Measurements from ENCODE around the gene BCAS3.
A peak's percentile ranks its signal among the peaks of the same experiment; 100 is the strongest.

Gene BCAS3

DNA sequence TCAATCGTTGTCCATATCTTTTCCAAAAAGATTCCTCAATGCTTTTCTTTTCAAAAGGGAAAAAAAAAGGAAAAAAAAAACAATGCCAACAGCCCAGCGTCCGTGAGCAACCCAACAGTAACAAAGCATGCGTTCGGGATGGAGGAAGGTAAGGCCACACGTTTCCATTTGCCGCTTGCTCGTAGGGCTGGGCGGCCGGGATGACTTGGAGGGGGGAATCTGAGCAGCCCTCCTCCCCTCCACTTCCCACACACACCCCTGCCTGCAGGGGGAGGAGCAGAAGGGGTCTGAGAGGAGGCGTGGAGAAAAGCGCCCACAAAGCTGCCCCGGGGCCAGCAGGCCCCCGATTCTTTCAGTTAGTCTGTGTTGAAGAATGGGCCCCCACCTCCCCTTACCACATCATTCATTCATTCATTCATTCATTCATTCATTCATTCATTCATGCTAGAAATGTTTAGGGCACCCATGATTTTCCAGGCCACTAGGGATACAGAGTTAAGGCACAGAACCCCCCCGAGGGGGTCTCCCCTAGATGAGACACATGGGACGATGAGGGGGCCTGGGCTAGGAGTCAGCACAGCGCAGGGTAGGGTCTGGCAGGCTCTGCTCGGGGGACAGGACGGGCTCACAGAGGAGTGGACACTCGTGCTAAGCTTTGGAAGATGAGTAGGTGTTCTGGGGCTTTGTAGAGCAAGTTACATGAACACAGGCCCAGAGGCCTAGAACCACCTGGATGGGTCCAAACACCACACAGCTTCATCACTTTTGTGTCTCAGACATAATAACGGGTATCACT lies 711.1 kb downstream of the BCAS3 start:
- TF ChIP-seq, protein P1, sequence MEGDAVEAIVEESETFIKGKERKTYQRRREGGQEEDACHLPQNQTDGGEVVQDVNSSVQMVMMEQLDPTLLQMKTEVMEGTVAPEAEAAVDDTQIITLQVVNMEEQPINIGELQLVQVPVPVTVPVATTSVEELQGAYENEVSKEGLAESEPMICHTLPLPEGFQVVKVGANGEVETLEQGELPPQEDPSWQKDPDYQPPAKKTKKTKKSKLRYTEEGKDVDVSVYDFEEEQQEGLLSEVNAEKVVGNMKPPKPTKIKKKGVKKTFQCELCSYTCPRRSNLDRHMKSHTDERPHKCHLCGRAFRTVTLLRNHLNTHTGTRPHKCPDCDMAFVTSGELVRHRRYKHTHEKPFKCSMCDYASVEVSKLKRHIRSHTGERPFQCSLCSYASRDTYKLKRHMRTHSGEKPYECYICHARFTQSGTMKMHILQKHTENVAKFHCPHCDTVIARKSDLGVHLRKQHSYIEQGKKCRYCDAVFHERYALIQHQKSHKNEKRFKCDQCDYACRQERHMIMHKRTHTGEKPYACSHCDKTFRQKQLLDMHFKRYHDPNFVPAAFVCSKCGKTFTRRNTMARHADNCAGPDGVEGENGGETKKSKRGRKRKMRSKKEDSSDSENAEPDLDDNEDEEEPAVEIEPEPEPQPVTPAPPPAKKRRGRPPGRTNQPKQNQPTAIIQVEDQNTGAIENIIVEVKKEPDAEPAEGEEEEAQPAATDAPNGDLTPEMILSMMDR (IDR thresholded peaks at IDR 0.05; ENCODE audit: control extremely low read depth, extremely low read depth, low read depth, missing control alignments) = no peak
- CTCF ChIA-PET = interaction anchor here (1.5 kb wide), 1 partner anchor 9 kb away, joined by 4 read pairs; no protein-coding TSS in a partner anchor
- no peak for DNase-seq (ENCODE audit: extremely low spot score)
- POLR2A ChIA-PET = no interaction called here

DNA sequence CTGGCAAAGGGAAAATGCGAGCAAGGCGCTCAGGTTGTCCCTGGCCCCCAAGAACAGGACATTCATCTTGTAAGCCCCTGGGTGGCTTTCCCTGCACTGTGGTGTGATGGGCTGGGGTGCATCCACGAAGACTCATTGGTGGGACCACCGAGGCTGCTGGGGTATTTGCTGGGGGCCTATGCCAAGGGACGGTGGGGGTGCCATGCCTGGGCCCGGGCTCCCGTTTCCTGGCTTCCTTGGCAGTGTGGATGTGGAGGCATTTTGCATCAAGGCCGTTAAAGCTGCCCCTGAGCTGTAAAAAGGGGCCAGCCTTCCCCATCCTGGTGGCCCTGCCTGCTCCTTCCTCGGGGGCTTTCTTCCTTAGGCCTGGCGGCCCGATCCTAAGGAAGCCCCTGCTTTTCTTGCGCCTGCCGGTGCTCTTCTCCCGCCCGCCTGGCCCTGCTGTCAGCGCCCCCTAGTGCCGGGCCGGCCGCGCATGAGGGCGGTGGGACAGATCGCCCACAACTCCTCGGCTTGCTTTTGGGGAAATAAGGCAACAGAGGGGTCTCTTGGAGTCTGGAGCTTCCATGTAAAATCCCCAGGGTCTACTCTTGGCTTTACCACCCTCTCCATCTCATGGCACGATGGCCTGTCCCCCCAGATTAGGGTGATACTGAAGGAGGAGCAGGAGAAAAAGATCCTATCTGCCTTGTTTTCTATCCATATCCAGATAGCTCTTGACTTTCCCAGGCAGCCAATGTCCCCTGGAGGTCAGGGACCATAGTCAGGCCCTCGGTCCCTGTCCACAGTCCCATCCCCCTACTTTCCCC lies 712.2 kb downstream of the BCAS3 start:
- TF ChIP-seq, protein P1 (IDR thresholded peaks at IDR 0.05; ENCODE audit: control extremely low read depth, extremely low read depth, low read depth, missing control alignments) = peak; percentile 91
- ChIA-PET CTCF (interaction anchor here (0.8 to 1.8 kb wide), 7 partner anchors 8 to 669 kb away, joined by 3 to 9 read pairs (median 4); no protein-coding TSS in a partner anchor), POLR2A (no interaction called here)
- DNase-seq (ENCODE audit: extremely low spot score) = peak; percentile 70

DNA sequence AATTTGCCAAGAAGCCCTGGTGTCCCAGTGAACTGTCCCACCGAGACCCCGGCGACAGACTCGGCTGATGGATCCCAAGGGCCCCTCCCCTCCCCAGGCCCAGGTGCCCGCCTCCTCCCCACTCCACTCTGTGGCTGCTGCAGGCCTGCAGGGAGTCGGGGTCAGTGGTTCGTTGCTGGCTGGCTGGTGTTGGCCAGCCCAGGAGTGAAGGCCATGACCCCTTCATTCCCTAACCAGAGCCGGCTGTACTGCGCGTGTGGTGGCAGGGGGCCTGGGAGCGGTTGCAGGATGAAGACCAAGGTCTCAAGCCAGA lies 712.8 kb downstream of the BCAS3 start:
- ChIA-PET POLR2A (no interaction called here), CTCF (interaction anchor here (0.8 to 1.8 kb wide), 7 partner anchors 8 to 670 kb away, joined by 3 to 9 read pairs (median 4); no protein-coding TSS in a partner anchor)
- no peak for DNase-seq (ENCODE audit: extremely low spot score)
- TF ChIP-seq, protein P1 (IDR thresholded peaks at IDR 0.05; ENCODE audit: control extremely low read depth, extremely low read depth, low read depth, missing control alignments) = no peak

DNA sequence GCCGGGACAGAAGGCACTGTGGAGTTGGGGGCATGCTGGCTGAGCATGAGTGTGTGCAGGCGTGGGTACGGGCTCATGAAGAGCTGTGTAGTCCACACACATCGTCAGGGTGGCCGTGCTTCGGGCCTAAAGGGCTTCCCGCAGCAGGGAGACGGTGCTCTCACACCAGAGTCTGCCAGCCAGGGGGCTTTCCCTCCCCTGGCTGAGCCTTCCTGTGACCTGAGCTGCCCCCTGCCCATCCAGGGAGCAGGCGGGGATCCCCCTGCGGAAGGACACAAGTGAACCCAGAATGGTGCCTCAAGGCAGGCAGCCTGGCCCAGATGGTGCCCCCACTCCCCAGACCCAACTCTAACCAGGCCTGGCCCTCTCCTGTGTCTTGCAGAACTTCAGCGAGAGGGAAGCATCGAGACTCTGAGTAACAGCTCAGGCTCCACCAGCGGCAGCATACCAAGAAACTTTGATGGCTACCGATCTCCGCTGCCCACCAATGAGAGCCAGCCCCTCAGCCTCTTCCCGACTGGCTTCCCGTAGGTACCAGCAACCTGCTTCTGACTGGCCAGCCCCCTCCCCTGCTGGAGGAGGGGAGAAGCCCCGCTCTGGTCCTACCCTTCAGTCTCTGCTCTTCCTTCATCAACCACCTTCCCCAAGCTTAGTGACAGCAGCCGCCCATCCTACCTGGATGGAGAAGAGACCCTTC lies 714.1 kb downstream of the BCAS3 start:
- no peak for DNase-seq (ENCODE audit: extremely low spot score)
- POLR2A ChIA-PET = no interaction called here
- CTCF ChIA-PET = interaction anchor here (0.9 to 1.8 kb wide), 5 partner anchors 10 to 671 kb away, joined by 3 to 9 read pairs (median 3); no protein-coding TSS in a partner anchor
- TF ChIP-seq, protein P1 (IDR thresholded peaks at IDR 0.05; ENCODE audit: control extremely low read depth, extremely low read depth, low read depth, missing control alignments) = no peak

DNA sequence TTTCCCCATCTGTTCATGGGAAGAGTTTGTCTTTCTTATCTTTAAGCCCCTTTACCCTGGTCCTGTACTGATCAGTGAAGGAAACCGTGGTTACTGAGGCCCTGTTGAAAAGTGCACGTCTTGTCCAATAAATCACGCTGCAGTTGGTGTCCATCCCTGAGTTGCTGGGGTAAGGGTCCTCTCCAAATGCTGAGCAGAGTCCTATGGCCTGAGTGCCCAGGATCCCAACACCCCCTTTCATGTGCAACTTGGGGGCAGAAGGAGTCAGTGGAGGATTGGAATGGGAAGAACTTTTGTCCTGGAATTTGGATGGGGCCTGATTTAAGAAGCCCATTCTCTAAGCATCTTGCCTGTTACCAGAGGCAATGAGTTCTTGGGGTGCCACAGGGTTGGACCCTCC lies 715.0 kb downstream of the BCAS3 start:
- ChIA-PET POLR2A (no interaction called here), CTCF (no interaction called here)
- no peak for DNase-seq (ENCODE audit: extremely low spot score)
- TF ChIP-seq, protein P1 (IDR thresholded peaks at IDR 0.05; ENCODE audit: control extremely low read depth, extremely low read depth, low read depth, missing control alignments) = no peak

DNA sequence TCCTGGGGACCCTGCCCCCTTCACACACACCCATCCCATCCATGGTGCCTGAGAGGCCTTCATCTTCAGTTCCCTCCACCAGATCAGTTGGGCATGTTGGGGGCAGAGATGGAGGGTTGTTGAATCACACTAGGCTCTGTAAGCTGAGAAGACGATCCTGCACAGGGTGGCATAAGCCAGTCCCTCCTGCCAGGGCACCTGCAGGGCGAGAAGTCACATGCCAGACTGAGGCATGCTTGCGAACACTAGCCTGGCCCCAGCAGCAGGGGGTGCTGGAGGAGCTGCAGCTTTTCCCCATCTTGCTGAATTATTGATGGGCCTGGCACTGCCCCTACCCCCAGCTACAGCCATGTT lies 715.9 kb downstream of the BCAS3 start:
- TF ChIP-seq, protein P1 (IDR thresholded peaks at IDR 0.05; ENCODE audit: control extremely low read depth, extremely low read depth, low read depth, missing control alignments) = peak; percentile 9
- ChIA-PET CTCF (interaction anchor here (1.1 to 1.4 kb wide), 3 partner anchors 19 to 673 kb away, joined by 3 to 5 read pairs (median 3); no protein-coding TSS in a partner anchor), POLR2A (no interaction called here)
- no peak for DNase-seq (ENCODE audit: extremely low spot score)
